ENCODE data around the gene CASZ1. TPM values are rescaled to one million over a fixed set of nuclear protein-coding genes. Genes with fewer than 3 reads are reported as not detected.

CASZ1 gene
- total and polyA plus RNA-seq, 3 donors from 2014 or later: 9.4 to 12.3 (median 10.3) TPM

DNA sequence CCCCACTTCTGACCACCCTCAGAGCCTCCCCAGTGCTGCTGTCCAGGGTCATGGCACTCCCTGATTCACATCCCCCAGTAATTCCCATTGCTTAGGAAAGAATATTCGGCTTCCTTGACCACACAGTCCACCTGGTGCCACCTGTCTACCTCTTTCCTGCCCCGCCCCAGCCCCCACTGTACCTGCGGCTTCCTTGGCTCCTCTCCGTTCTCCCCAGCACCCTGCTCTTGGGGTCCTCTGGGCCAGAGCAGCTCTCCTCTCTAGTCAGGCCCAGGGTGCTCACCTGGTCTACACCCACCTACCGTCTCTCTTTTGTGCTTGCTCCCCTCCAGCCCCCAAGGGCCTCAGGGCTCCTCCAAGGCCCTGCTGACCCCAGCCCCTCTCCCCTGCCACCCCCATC lies 179.1 kb downstream of the CASZ1 start:
- TF ChIP-seq POLR2A (IDR thresholded peaks at IDR 0.05): no peak
- TF ChIP-seq, protein P1, sequence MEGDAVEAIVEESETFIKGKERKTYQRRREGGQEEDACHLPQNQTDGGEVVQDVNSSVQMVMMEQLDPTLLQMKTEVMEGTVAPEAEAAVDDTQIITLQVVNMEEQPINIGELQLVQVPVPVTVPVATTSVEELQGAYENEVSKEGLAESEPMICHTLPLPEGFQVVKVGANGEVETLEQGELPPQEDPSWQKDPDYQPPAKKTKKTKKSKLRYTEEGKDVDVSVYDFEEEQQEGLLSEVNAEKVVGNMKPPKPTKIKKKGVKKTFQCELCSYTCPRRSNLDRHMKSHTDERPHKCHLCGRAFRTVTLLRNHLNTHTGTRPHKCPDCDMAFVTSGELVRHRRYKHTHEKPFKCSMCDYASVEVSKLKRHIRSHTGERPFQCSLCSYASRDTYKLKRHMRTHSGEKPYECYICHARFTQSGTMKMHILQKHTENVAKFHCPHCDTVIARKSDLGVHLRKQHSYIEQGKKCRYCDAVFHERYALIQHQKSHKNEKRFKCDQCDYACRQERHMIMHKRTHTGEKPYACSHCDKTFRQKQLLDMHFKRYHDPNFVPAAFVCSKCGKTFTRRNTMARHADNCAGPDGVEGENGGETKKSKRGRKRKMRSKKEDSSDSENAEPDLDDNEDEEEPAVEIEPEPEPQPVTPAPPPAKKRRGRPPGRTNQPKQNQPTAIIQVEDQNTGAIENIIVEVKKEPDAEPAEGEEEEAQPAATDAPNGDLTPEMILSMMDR (IDR thresholded peaks at IDR 0.05): no peak
- no peaks in the 10 kb centered on the region for H3K9me3 ChIP-seq
- no peak overlapping the region for H3K4me3 ChIP-seq
- no peaks in the 10 kb centered on the region for H3K27me3 ChIP-seq
- no peaks in the 10 kb centered on the region for H3K36me3 ChIP-seq (ENCODE audit: low read depth, missing control alignments)
- no peaks in the 10 kb centered on the region for H3K4me1 ChIP-seq
- no peak overlapping the region for H3K27ac ChIP-seq
- DNase-seq: no peak
- intact Hi-C loops (cut with DNase I; ENCODE audit: low total_unique reads): no loop called here
- 93 to 95% methylated on average over 5 of the region's 5 CpGs for WGBS, 2 donors

DNA sequence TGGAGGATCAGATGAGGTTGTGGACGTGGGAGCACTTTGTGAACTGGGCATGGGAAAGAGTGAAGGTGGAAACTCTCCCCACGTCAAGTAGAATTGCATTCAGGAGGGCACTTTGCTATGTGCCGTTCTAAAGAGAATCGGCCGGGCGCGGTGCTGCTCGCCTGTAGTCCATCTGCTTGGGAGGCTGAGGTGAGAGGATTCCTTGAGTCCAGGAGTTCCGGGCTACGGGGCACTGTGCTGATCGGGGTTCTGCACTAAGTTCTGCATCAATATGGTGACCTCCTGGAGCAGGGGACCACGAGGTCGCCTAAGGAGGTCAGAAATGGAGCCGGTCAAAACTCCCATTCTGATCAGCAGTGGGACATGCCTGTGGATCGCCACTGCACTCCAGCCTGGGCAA lies 179.8 kb downstream of the CASZ1 start:
- H3K9me3 ChIP-seq: no peaks in the 10 kb centered on the region
- TF ChIP-seq, protein P1 (IDR thresholded peaks at IDR 0.05): no peak
- no peak for TF ChIP-seq POLR2A (IDR thresholded peaks at IDR 0.05)
- H3K4me3 ChIP-seq: no peak overlapping the region
- no peak overlapping the region for H3K27ac ChIP-seq
- no peaks in the 10 kb centered on the region for H3K4me1 ChIP-seq
- WGBS, 2 donors: 96 to 99% methylated on average over 14 to 15 of the region's 15 CpGs
- H3K36me3 ChIP-seq (ENCODE audit: low read depth, missing control alignments): no peaks in the 10 kb centered on the region
- no peaks in the 10 kb centered on the region for H3K27me3 ChIP-seq
- intact Hi-C loops (cut with DNase I; ENCODE audit: low total_unique reads): no loop called here
- no peak for DNase-seq

- Histone ChIP-seq H3K27ac (no peak overlapping the region), H3K4me3 (no peak overlapping the region), H3K4me1 (no peaks in the 10 kb centered on the region), H3K36me3 (ENCODE audit: low read depth, missing control alignments) (no peaks in the 10 kb centered on the region), H3K27me3 (no peaks in the 10 kb centered on the region), H3K9me3 (no peaks in the 10 kb centered on the region)
- TF ChIP-seq, protein P1 (IDR thresholded peaks at IDR 0.05): no peak
- TF ChIP-seq POLR2A (IDR thresholded peaks at IDR 0.05): no peak
- no peak for DNase-seq
- intact Hi-C loops (cut with DNase I; ENCODE audit: low total_unique reads): no loop called here
- 88 to 92% methylated on average over 23 to 27 of the region's 27 CpGs for WGBS, 2 donors
Measured at GRCh38 chr1:10615932-10616671, 180.3 kb downstream of the CASZ1 start.

GRCh38 chr1:10615332-10615731 lies 181.1 kb downstream of the CASZ1 start:
- H3K27ac ChIP-seq: no peak overlapping the region
- no peak overlapping the region for H3K4me3 ChIP-seq
- no peaks in the 10 kb centered on the region for H3K27me3 ChIP-seq
- intact Hi-C loops (cut with DNase I; ENCODE audit: low total_unique reads): no loop called here
- WGBS, 2 donors: 94 to 95% methylated on average over 13 of the region's 13 CpGs
- H3K36me3 ChIP-seq (ENCODE audit: low read depth, missing control alignments): no peaks in the 10 kb centered on the region
- no peak for DNase-seq
- TF ChIP-seq POLR2A (IDR thresholded peaks at IDR 0.05): no peak
- TF ChIP-seq, protein P1 (IDR thresholded peaks at IDR 0.05): no peak
- no peaks in the 10 kb centered on the region for H3K4me1 ChIP-seq
- H3K9me3 ChIP-seq: no peaks in the 10 kb centered on the region

Data from testis (tissue), 3 donors.